Breast epithelium (tissue), 4 donors: Measurements from ENCODE around the gene PITX3. TPM values are rescaled to one million over a fixed set of nuclear protein-coding genes. Genes with fewer than 3 reads are reported as not detected.
"Not testable (repeated sequence)": the region's sequence is repeated elsewhere in the genome, so short reads cannot be mapped to it uniquely, and the experiment has no call there.

Experiments
- DNase-seq, 2 donors: peaks; one replicate each; pipeline ENCODE4 v3.0.0-alpha.2; 2019; ENCODE audit warnings: low spot score in 2 of 2
- H3K27ac ChIP-seq, 2 donors: fragments of 200-600 bp; sonication (generic) in 1 of 2; one replicate each; pipeline ENCODE4 v1.5.1; 2016 to 2019; ENCODE audit warnings: mild to moderate bottlenecking in 1 of 2
- H3K27me3 ChIP-seq, 2 donors: fragments of 200-600 bp; sonication (generic) in 1 of 2; one replicate each; pipeline versions ENCODE4 v1.5.1 to v1.6.0; 2017 to 2019; ENCODE audit warnings: control low read depth in 1 of 2, mild to moderate bottlenecking in 1 of 2
- H3K36me3 ChIP-seq: fragments of 200-600 bp; one replicate; pipeline ENCODE4 v1.5.1; 2019
- H3K4me1 ChIP-seq, 2 donors: fragments of 200-600 bp; sonication (generic); one replicate each; pipeline ENCODE4 v1.5.1; 2016 to 2019; ENCODE audit warnings: control low read depth in 1 of 2
- H3K4me3 ChIP-seq, 3 donors: fragments of 200-600 bp; sonication (generic); 1 replicate in 2 of 3; 2 replicates in 1 of 3; pipeline ENCODE4 v1.5.1; 2016 to 2019; ENCODE audit warnings: mild to moderate bottlenecking in 3 of 3, moderate library complexity in 2 of 3
- H3K9me3 ChIP-seq, 2 donors: fragments of 200-600 bp; sonication (generic) in 1 of 2; one replicate each; pipeline ENCODE4 v1.5.1; 2016 to 2019; ENCODE audit warnings: control low read depth in 1 of 2
- POLR2A ChIP-seq: fragments of 450-650 bp; IDR thresholded peaks from one replicate; pipeline ENCODE4 v1.6.1; 2016; ENCODE audit warnings: antibody characterized with exemption, mild to moderate bottlenecking, moderate library complexity
- POLR2AphosphoS5 ChIP-seq, 3 donors: sonication (generic); formaldehyde crosslinking; IDR thresholded peaks; one replicate each; pipeline ENCODE4 v1.6.1; 2017; ENCODE audit warnings: antibody characterized with exemption in 3 of 3
- intact Hi-C: fragments of 100-400 bp; cut with DNase I; formaldehyde crosslinking; loops from one replicate; pipeline ENCODE4 v1.15.1; 2023; ENCODE audit warnings: low total_unique reads
- total RNA-seq, 3 donors: library from RNA; depleted of rRNA; stranded (reverse); fragments of >200 nt; gene quantifications; one replicate each; pipeline ENCODE4 v1.1.0, GENCODE V29; 2016
- TF ChIP-seq, protein P1 (sequence below), 3 donors: fragments of 450-650 bp; IDR thresholded peaks; one replicate each; pipeline ENCODE4 v1.5.1; 2016 to 2017; ENCODE audit warnings: antibody characterized with exemption in 3 of 3, mild to moderate bottlenecking in 3 of 3, moderate library complexity in 3 of 3

The PITX3 gene
- total RNA-seq, 3 donors from 2014 or later: not detected

DNA sequence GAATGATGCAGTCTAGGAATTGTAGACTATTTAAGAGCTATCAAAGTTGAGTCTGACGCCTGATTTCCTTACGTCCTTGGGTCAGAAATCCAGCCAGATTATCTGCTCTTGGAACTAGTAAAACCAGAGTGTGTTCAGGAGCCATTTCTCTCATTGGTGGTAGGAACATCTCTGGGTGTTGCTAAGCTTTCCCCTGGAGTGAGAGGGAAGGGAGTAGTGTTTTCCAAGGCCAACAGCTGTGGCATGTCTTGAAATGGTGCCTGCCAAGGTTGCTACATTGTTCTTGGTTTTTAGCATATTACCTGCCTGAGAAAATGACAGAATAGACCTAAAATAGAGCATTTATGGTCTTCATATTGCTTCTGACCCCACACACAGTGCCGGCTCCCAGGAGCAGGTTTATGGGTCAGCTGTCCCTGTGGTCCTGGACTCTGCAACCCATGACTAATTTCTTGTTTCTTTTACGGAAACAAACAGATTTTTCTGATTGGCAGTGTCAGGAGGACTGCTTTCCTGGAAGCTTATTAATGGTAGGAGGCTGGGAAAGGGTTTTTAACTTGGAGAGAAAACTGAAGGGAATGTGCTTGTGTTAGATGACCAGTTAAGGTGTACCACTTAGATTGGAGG lies 21.5 kb upstream of the PITX3 start:
- Histone ChIP-seq H3K4me3 (no peak overlapping the region), H3K4me1 (no peaks in the 10 kb centered on the region), H3K36me3 (no peaks in the 10 kb centered on the region), H3K27ac (no peak overlapping the region), H3K9me3 (no peaks in the 10 kb centered on the region), H3K27me3 (no peaks in the 10 kb centered on the region)
- intact Hi-C loops: loop anchor here (5.0 kb wide), 1 partner anchor 1094 kb away; no protein-coding TSS in a partner anchor
- TF ChIP-seq POLR2A: no peak
- TF ChIP-seq POLR2AphosphoS5 (IDR thresholded peaks at IDR 0.05): no peak
- TF ChIP-seq, protein P1, sequence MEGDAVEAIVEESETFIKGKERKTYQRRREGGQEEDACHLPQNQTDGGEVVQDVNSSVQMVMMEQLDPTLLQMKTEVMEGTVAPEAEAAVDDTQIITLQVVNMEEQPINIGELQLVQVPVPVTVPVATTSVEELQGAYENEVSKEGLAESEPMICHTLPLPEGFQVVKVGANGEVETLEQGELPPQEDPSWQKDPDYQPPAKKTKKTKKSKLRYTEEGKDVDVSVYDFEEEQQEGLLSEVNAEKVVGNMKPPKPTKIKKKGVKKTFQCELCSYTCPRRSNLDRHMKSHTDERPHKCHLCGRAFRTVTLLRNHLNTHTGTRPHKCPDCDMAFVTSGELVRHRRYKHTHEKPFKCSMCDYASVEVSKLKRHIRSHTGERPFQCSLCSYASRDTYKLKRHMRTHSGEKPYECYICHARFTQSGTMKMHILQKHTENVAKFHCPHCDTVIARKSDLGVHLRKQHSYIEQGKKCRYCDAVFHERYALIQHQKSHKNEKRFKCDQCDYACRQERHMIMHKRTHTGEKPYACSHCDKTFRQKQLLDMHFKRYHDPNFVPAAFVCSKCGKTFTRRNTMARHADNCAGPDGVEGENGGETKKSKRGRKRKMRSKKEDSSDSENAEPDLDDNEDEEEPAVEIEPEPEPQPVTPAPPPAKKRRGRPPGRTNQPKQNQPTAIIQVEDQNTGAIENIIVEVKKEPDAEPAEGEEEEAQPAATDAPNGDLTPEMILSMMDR (IDR thresholded peaks at IDR 0.05): no peak
- DNase-seq: no peak

DNA sequence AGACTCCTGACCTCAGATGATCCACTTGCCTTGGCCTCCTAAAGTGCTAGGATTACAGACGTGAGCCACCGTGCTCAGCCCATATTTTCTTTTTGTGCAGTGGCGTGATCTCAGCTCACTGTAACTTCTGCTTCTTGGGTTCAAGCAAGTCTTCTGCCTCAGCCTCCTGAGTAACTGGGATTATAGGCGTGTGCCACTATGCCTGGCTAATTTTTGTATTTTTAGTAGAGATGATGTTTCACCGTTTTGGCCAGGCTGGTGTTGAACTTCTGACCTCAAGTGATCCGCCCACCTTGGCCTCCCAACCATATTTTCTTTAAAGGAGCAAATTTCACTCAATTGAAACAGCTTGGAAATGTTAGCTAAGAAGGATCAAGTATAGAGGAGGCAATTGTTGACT lies 20.5 kb upstream of the PITX3 start:
- no peaks in the 10 kb centered on the region for H3K4me1 ChIP-seq
- H3K4me3 ChIP-seq: no peak overlapping the region
- no peak overlapping the region for H3K27ac ChIP-seq
- DNase-seq: no peak
- H3K36me3 ChIP-seq: no peaks in the 10 kb centered on the region
- intact Hi-C loops: loop anchor here (5.0 kb wide), 1 partner anchor 1095 kb away; no protein-coding TSS in a partner anchor
- no peak for TF ChIP-seq POLR2A
- TF ChIP-seq POLR2AphosphoS5 (IDR thresholded peaks at IDR 0.05): no peak
- TF ChIP-seq, protein P1 (IDR thresholded peaks at IDR 0.05): no peak
- no peaks in the 10 kb centered on the region for H3K9me3 ChIP-seq
- H3K27me3 ChIP-seq: no peaks in the 10 kb centered on the region

DNA sequence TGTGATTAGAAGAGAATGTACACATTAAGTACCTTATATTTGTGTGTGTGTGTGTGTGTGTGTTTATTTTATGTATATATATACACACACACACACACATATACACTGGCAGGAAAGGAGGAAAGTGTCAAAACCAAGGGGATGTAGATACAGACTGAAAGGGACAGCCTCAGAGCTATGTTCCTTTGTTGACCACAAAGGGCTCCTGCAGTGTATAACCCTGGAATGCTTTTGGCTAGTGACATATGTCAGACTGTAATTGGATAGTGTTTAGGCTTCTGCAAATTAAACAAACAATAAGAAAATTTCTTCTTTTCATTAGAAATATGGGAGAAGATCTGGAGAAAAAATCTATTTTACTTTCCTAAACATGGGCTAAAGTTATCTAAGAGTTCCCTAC lies 19.9 kb upstream of the PITX3 start:
- Histone ChIP-seq H3K9me3 (no peaks in the 10 kb centered on the region), H3K36me3 (no peaks in the 10 kb centered on the region), H3K27me3 (no peaks in the 10 kb centered on the region), H3K4me1 (no peaks in the 10 kb centered on the region), H3K27ac (no peak overlapping the region), H3K4me3 (no peak overlapping the region)
- no peak for DNase-seq
- TF ChIP-seq, protein P1 (IDR thresholded peaks at IDR 0.05): no peak
- TF ChIP-seq POLR2A (no peak), POLR2AphosphoS5 (IDR thresholded peaks at IDR 0.05) (no peak)
- intact Hi-C loops: loop anchor here (5.0 kb wide), 1 partner anchor 1096 kb away; no protein-coding TSS in a partner anchor

DNA sequence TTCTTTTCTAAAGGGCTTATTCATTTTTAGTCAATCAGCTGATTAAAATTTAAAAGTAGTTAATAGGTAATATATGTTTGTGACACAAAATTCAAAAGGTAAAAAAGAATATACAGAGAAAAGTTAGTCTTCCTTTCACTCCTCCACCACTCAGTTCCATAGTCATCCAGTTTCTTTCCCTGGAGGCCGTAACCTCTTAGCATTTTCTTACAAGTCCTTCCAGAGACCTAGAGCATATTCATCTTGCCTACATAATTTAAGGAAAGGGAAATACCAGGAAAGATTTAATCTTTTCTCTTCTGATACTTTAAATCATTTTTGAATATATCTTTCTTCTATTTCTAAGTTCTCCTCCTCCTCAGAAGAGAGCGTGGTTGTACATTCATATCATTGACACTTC lies 14.1 kb upstream of the PITX3 start:
- Histone ChIP-seq H3K4me1 (no peaks in the 10 kb centered on the region), H3K27me3 (no peaks in the 10 kb centered on the region), H3K36me3 (no peaks in the 10 kb centered on the region), H3K4me3 (no peak overlapping the region), H3K27ac (no peak overlapping the region), H3K9me3 (no peaks in the 10 kb centered on the region)
- no peak for TF ChIP-seq POLR2A
- TF ChIP-seq, protein P1 (IDR thresholded peaks at IDR 0.05): no peak
- no peak for TF ChIP-seq POLR2AphosphoS5 (IDR thresholded peaks at IDR 0.05)
- no peak for DNase-seq
- intact Hi-C loops: no loop called here

DNA sequence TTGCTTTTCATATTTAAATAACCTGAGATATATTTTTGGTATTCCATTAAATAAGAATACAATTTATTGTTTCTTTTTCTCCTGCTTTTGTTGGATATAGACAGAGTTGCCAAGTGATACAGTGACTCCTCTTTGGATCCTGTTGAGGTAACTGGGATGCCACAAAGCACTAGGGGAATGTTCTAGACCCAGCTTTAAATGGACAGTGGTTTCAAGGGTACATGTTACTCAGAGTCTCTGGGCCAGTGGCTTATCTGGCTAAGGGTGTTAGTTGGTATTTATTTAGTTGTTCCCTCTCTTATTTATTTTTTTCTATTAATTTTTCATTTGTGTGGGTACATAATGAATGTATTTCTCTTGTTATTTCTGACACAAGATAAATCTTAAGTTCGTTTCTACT lies 13.1 kb upstream of the PITX3 start:
- TF ChIP-seq POLR2A (no peak), POLR2AphosphoS5 (IDR thresholded peaks at IDR 0.05) (no peak)
- TF ChIP-seq, protein P1 (IDR thresholded peaks at IDR 0.05): no peak
- Histone ChIP-seq H3K4me1 (no peaks in the 10 kb centered on the region), H3K27me3 (no peaks in the 10 kb centered on the region), H3K9me3 (no peaks in the 10 kb centered on the region), H3K36me3 (no peaks in the 10 kb centered on the region), H3K4me3 (no peak overlapping the region), H3K27ac (no peak overlapping the region)
- no peak for DNase-seq
- intact Hi-C loops: no loop called here

DNA sequence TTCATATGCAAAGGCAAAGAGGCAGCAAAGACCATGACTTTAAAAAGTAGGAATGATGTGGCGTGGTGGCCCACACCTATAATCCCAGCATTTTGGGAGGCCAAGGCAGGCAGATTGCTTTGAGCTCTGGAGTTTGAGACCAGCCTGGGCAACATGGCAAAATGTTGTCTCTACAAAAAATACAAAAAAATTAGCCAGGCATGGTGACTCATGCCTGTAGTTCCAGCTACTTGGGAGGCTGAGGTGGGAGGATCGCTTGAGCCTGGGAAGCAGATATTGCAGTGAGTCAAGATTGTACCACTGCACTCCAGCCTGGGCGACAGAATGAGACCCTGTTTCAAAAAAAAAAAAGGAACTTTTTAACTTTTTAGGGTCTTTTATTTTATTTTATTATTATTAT lies 11.2 kb upstream of the PITX3 start:
- H3K4me1 ChIP-seq: peaks cover 0 to 10% of the 10 kb centered on the region in 2 donors
- DNase-seq, H3K27ac ChIP-seq, H3K9me3 ChIP-seq, H3K36me3 ChIP-seq, H3K27me3 ChIP-seq, intact Hi-C loops, H3K4me3 ChIP-seq: not testable (repeated sequence)
